GM19455 (cell line): Measurements from ENCODE around the gene TREML4.

Source experiments
- ATAC-seq: cut with Tn5 transposase; IDR thresholded peaks from one replicate; pipeline ENCODE4 v1.9.1; 2021; ENCODE audit not compliant: unreplicated experiment

Gene TREML4

DNA sequence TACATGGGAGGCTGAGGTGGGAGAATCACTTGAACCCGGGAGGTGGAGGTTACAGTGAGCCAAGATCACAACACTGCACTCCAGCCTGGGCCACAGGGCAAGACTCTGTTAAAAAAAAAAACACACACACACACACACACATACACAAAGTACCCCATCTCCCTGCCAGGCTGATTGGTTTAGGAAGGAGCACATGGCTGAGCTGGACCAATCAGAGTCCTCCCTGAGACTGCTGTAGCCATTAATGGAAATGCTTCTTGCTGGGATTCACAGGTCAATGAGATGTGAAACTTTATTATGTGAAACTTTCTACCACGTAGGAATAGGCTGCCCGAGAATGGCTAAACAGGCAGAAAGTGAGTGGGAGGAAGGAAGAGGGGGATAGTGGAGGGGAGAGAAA is 55.5 kb downstream of the TREML4 start:
- ATAC-seq: no peak

GRCh38 chr6:41284726-41285125 is 56.6 kb downstream of the TREML4 start:
- ATAC-seq: no peak

GRCh38 chr6:41286544-41287346 is 58.6 kb downstream of the TREML4 start, which contains the start of gene TREM1:
Gene TREM1, minus strand, starts transcription at chr6:41286682. Its CDS starts 27 bp downstream, at chr6:41286655.
- ATAC-seq: no peak

DNA sequence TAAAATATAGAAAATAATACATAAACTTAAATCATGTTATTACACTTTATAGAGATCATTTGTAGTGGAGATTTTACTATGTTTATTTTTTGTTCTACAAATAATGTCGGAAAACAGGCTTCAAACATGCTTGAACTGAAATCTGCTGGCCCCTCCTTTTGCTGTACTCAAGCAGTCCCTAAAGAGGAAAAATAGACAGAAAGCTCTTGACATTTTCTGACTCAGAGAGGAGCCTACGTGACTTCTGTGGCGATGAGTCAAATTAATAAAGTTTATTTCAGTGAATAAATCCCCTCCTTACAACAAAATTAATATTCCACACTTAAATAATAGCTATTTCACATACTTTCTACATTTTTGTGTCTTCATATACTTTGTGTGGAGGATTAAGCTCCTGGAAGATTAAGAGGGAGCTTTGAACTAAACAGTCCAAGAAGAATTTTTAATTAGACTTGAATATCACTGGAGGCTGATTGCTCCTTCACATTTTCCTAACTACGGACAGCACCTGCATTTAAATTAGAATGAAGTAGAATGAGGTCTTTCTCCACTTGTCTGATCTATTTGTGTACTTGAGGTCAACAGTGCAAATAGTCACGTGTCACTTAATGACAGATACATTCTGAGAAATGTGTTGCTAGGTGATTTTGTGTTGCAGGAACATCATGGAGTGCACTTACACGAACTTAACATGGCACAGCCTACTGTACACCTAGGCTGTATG is 60.0 kb downstream of the TREML4 start:
- no peak for ATAC-seq
